ENCODE measurements around the gene FTCD. TPM values are rescaled to one million over a fixed set of nuclear protein-coding genes. Genes with fewer than 3 reads are reported as not detected.

Gene FTCD
- total and polyA plus RNA-seq, 2 donors (not counting 3 experiments of a cell fraction or from before 2014, with no cell fraction given): 0.06 to 1.2 TPM

DNA sequence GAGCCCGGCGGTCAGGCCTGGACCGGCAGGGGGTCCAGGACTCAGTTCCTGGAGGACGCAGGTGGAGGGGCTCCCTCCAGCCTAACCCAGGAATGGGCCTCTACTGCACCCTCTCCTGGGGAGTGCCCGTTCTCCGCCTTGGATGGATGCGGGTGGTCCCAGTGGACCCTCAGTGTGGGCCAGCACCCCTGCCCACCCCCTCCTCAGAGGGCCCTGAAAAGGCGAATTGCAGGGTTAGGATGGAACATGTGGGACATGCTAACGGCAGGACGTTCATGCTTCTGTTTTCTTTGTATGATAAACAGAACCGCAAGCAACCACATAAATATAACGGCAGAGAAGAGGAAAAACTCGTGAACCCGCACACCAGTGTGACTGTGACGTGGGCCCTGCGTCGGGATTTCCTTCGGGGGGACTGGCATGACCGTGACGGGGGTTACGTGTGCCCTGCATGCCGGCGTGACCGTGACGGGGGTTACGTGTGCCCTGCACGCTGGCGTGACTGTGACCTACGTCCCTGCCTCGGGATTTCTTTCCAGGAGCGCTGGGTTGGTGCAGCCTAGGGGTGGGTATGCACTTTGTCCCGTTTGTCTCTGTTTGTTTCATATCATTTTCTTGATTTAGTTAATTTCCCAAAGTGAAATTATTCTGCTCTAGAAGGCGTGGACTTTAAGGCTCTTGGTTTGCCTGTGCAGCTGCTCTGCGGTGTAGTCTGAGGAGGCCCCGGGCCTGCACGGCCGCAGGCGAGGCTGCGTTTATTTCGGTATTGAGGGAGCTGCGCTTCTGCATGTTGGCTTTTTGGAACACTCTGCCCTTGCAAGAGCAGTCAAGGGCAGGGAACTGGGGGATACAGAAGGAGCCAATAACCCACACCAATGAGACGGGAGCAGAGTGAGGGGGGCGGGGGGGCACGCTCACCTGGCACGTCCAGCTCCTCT is 3.1 kb downstream of the FTCD start:
- Histone ChIP-seq H3K79me2 (ENCODE audit: control insufficient read depth, insufficient read depth, low read length) (no peaks in the 10 kb centered on the region), H3K9me1 (replicated peaks; ENCODE audit: control insufficient read depth, extremely low read depth, insufficient read depth, low read length) (no peaks in the 10 kb centered on the region), H3K27ac (ENCODE audit: insufficient read depth, low read depth, low read length) (no peak overlapping the region), H4K20me1 (replicated peaks; ENCODE audit: control insufficient read depth, extremely low read depth, insufficient read depth, low read length) (no peaks in the 10 kb centered on the region), H3K9me3 (replicated peaks; ENCODE audit: control insufficient read depth, insufficient read depth, low read length) (no peaks in the 10 kb centered on the region), H3K4me1 (ENCODE audit: control insufficient read depth, extremely low read depth, insufficient read depth, low read length) (no peaks in the 10 kb centered on the region), H3K4me2 (ENCODE audit: insufficient read depth, low read length) (no peak overlapping the region), H3K36me3 (ENCODE audit: control insufficient read depth in 2 of 2, extremely low read depth in 1 of 2, insufficient read depth in 2 of 2, low read length in 2 of 2) (no peaks in the 10 kb centered on the region), H3K27me3 (ENCODE audit: control insufficient read depth in 2 of 2, insufficient read depth in 2 of 2, low read length in 2 of 2) (no peaks in the 10 kb centered on the region), H2AFZ (ENCODE audit: low read depth, low read length) (no peak overlapping the region), H3K9ac (replicated peaks; ENCODE audit: extremely low read depth, insufficient read depth, low read length) (no peak overlapping the region), H3K4me3 (replicated peaks in 1 of 3; ENCODE audit: insufficient read depth in 1 of 3, low read depth in 1 of 3, low read length in 3 of 3) (no peak overlapping the region)
- dilution Hi-C loops (cut with MboI; ENCODE audit: extremely low pct_ligation_motif_present, low sequenced_read_pairs) (no loop called here), intact Hi-C loops (cut with micrococcal nuclease) (loop anchor here (5.0 kb wide), 1 partner anchor 35 kb away; no protein-coding TSS in a partner anchor)
- ChIA-PET CTCF (interaction anchor here (0.5 to 4.0 kb wide), 15 partner anchors 9 to 260 kb away, joined by 3 to 39 read pairs (median 4); partner anchors contain the start of genes LSS, MCM3AP and YBEY), POLR2A (no interaction called here)
- TF ChIP-seq, protein P1, sequence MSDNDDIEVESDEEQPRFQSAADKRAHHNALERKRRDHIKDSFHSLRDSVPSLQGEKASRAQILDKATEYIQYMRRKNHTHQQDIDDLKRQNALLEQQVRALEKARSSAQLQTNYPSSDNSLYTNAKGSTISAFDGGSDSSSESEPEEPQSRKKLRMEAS (IDR thresholded peaks at IDR 0.05; ENCODE audit: insufficient read depth, insufficient read length): no peak
- TF ChIP-seq JUN (IDR thresholded peaks at IDR 0.05; ENCODE audit: borderline replicate concordance, insufficient read depth, insufficient read length, low read depth): no peak
- no peak for TF ChIP-seq POLR2AphosphoS5 (IDR thresholded peaks at IDR 0.05; ENCODE audit: insufficient read depth, low read depth, low read length)
- TF ChIP-seq, protein P2, sequence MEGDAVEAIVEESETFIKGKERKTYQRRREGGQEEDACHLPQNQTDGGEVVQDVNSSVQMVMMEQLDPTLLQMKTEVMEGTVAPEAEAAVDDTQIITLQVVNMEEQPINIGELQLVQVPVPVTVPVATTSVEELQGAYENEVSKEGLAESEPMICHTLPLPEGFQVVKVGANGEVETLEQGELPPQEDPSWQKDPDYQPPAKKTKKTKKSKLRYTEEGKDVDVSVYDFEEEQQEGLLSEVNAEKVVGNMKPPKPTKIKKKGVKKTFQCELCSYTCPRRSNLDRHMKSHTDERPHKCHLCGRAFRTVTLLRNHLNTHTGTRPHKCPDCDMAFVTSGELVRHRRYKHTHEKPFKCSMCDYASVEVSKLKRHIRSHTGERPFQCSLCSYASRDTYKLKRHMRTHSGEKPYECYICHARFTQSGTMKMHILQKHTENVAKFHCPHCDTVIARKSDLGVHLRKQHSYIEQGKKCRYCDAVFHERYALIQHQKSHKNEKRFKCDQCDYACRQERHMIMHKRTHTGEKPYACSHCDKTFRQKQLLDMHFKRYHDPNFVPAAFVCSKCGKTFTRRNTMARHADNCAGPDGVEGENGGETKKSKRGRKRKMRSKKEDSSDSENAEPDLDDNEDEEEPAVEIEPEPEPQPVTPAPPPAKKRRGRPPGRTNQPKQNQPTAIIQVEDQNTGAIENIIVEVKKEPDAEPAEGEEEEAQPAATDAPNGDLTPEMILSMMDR (IDR thresholded peaks at IDR 0.05; ENCODE audit: extremely low read depth in 1 of 2, insufficient read depth in 1 of 2, low read depth in 1 of 2, low read length in 2 of 2): no peak
- no peak for TF ChIP-seq FOS (IDR thresholded peaks at IDR 0.05; ENCODE audit: borderline replicate concordance, insufficient read depth, low read length)
- FAIRE-seq: no peak
- no peak for DNase-seq (ENCODE audit: low read depth, low spot score)
- BruUV-seq (replicated peaks): no TSS peak

Data from endothelial cell of umbilical vein (primary cell).